ENCODE measurements around the gene CCDC85A.

- TF ChIP-seq CTCF (IDR thresholded peaks at IDR 0.05): no peak
- no peak for TF ChIP-seq POLR2A (IDR thresholded peaks at IDR 0.05)
Measured at GRCh38 chr2:56250153-56250729, 66.5 kb downstream of the CCDC85A start.
